Skeletal muscle tissue (tissue), 4 donors: ENCODE measurements around the gene SDK1. TPM values are rescaled to one million over a fixed set of nuclear protein-coding genes. Genes with fewer than 3 reads are reported as not detected.
"Not testable (repeated sequence)": the region's sequence is repeated elsewhere in the genome, so short reads cannot be mapped to it uniquely, and the experiment has no call there.

Experiments
- H3K27ac ChIP-seq: one replicate; pipeline ENCODE4 v1.7.0; 2013; ENCODE audit warnings: mild to moderate bottlenecking, low read depth, low read length, inconsistent platforms
- H3K27me3 ChIP-seq, 3 donors: one replicate each; pipeline ENCODE4 v1.7.0; 2013; ENCODE audit warnings: low read length in 3 of 3; ENCODE audit not compliant: control insufficient read depth in 3 of 3, insufficient read depth in 3 of 3
- H3K36me3 ChIP-seq, 3 donors: one replicate each; pipeline ENCODE4 v1.7.0; 2013; ENCODE audit warnings: low read length in 3 of 3; ENCODE audit not compliant: control insufficient read depth in 3 of 3, insufficient read depth in 3 of 3
- H3K4me1 ChIP-seq, 3 donors: one replicate each; pipeline ENCODE4 v1.7.0; 2013; ENCODE audit warnings: low read length in 3 of 3, mild to moderate bottlenecking in 3 of 3; ENCODE audit not compliant: control insufficient read depth in 3 of 3, insufficient read depth in 3 of 3
- H3K4me3 ChIP-seq, 3 donors: one replicate each; pipeline ENCODE4 v1.7.0; 2013; ENCODE audit warnings: low read length in 3 of 3
- H3K9ac ChIP-seq, 3 donors: one replicate each; pipeline ENCODE4 v1.7.0; 2013; ENCODE audit warnings: low read length in 3 of 3, mild to moderate bottlenecking in 3 of 3, moderate library complexity in 2 of 3, low read depth in 1 of 3
- H3K9me3 ChIP-seq, 3 donors: one replicate each; pipeline ENCODE4 v1.7.0; 2013; ENCODE audit warnings: low read length in 3 of 3; ENCODE audit not compliant: control insufficient read depth in 3 of 3
- total RNA-seq: library from RNA; depleted of rRNA; stranded (reverse); fragments of >200 nt; gene quantifications from one replicate; pipeline ENCODE4 v1.2.3, GENCODE V29; 2014
- donor health status: Osteomylitis.

The SDK1 gene
- total RNA-seq, 1 donor from 2014 or later: 3.7 TPM

GRCh38 chr7:4226524-4226882 lies 925.5 kb downstream of the SDK1 start:
- Histone ChIP-seq H3K4me1 (no peaks in the 10 kb centered on the region), H3K4me3 (no peak overlapping the region), H3K36me3 (no peaks in the 10 kb centered on the region), H3K27ac (no peak overlapping the region), H3K27me3 (peaks cover 0 to 5% (median 0%) of the 10 kb centered on the region in 3 donors), H3K9me3 (peaks cover 0 to 2% (median 0%) of the 10 kb centered on the region in 3 donors), H3K9ac (no peak overlapping the region)

GRCh38 chr7:4227105-4228010 lies 926.3 kb downstream of the SDK1 start:
- Histone ChIP-seq H3K9ac (no peak overlapping the region), H3K9me3 (peaks cover 0 to 2% (median 0%) of the 10 kb centered on the region in 3 donors), H3K27me3 (peaks cover 0 to 5% (median 0%) of the 10 kb centered on the region in 3 donors), H3K36me3 (no peaks in the 10 kb centered on the region), H3K27ac (no peak overlapping the region), H3K4me1 (no peaks in the 10 kb centered on the region), H3K4me3 (no peak overlapping the region)

GRCh38 chr7:4230352-4230751 lies 929.3 kb downstream of the SDK1 start:
- no peaks in the 10 kb centered on the region for H3K9me3 ChIP-seq
- no peak overlapping the region for H3K9ac ChIP-seq
- no peak overlapping the region for H3K4me3 ChIP-seq
- H3K36me3 ChIP-seq: no peaks in the 10 kb centered on the region
- no peaks in the 10 kb centered on the region for H3K4me1 ChIP-seq
- peaks cover 0 to 3% (median 0%) of the 10 kb centered on the region in 3 donors for H3K27me3 ChIP-seq
- no peak overlapping the region for H3K27ac ChIP-seq

GRCh38 chr7:4233146-4233545 lies 932.1 kb downstream of the SDK1 start:
- no peak overlapping the region for H3K4me3 ChIP-seq
- no peak overlapping the region for H3K27ac ChIP-seq
- H3K4me1 ChIP-seq: no peaks in the 10 kb centered on the region
- no peaks in the 10 kb centered on the region for H3K9me3 ChIP-seq
- no peaks in the 10 kb centered on the region for H3K36me3 ChIP-seq
- H3K27me3 ChIP-seq: peaks cover 0 to 2% (median 0%) of the 10 kb centered on the region in 3 donors
- H3K9ac ChIP-seq: no peak overlapping the region

GRCh38 chr7:4233621-4234497 lies 932.8 kb downstream of the SDK1 start:
- no peaks in the 10 kb centered on the region for H3K4me1 ChIP-seq
- no peak overlapping the region for H3K4me3 ChIP-seq
- no peaks in the 10 kb centered on the region for H3K36me3 ChIP-seq
- no peaks in the 10 kb centered on the region for H3K27me3 ChIP-seq
- no peaks in the 10 kb centered on the region for H3K9me3 ChIP-seq
- no peak overlapping the region for H3K27ac ChIP-seq
- H3K9ac ChIP-seq: no peak overlapping the region

GRCh38 chr7:4234498-4234855 lies 933.4 kb downstream of the SDK1 start:
- Histone ChIP-seq H3K36me3 (no peaks in the 10 kb centered on the region), H3K27ac (no peak overlapping the region), H3K27me3 (no peaks in the 10 kb centered on the region), H3K9me3 (no peaks in the 10 kb centered on the region), H3K4me3 (no peak overlapping the region), H3K9ac (no peak overlapping the region), H3K4me1 (no peaks in the 10 kb centered on the region)

GRCh38 chr7:4234886-4235285 lies 933.8 kb downstream of the SDK1 start:
- H3K27ac ChIP-seq: no peak overlapping the region
- H3K9me3 ChIP-seq: no peaks in the 10 kb centered on the region
- H3K4me1 ChIP-seq: no peaks in the 10 kb centered on the region
- no peak overlapping the region for H3K9ac ChIP-seq
- H3K27me3 ChIP-seq: no peaks in the 10 kb centered on the region
- H3K36me3 ChIP-seq: no peaks in the 10 kb centered on the region
- H3K4me3 ChIP-seq: no peak overlapping the region

- H3K4me3 ChIP-seq: no peak overlapping the region
- H3K27me3 ChIP-seq: no peaks in the 10 kb centered on the region
- no peaks in the 10 kb centered on the region for H3K9me3 ChIP-seq
- no peaks in the 10 kb centered on the region for H3K4me1 ChIP-seq
- no peaks in the 10 kb centered on the region for H3K36me3 ChIP-seq
- H3K9ac ChIP-seq: no peak overlapping the region
- no peak overlapping the region for H3K27ac ChIP-seq
These were observed 934.5 kb downstream of the SDK1 start for GRCh38 chr7:4235596-4235995.

- Histone ChIP-seq H3K4me1 (no peaks in the 10 kb centered on the region), H3K36me3 (no peaks in the 10 kb centered on the region), H3K27ac (no peak overlapping the region), H3K27me3 (no peaks in the 10 kb centered on the region), H3K9ac (no peak overlapping the region), H3K9me3 (no peaks in the 10 kb centered on the region), H3K4me3 (no peak overlapping the region)
These were observed 935.3 kb downstream of the SDK1 start for GRCh38 chr7:4236389-4236788.

GRCh38 chr7:4236873-4237272 lies 935.8 kb downstream of the SDK1 start:
- not testable (repeated sequence) for H3K36me3 ChIP-seq, H3K4me3 ChIP-seq, H3K4me1 ChIP-seq, H3K27ac ChIP-seq, H3K9me3 ChIP-seq, H3K27me3 ChIP-seq, H3K9ac ChIP-seq
